Stimulated activated CD8-positive, alpha-beta memory T cell treated with anti-CD3 and anti-CD28 coated beads, Interleukin-2, amount 100 ng/mL, for 1 hour (primary cell): ENCODE results near the gene SLC14A1.
"Not testable (repeated sequence)": the region's sequence is repeated elsewhere in the genome, so short reads cannot be mapped to it uniquely, and the experiment has no call there.

ENCODE experiments used
- DNase-seq, 2 donors: peaks; one replicate each; pipeline ENCODE4 v3.0.0-alpha.2; 2020; ENCODE audit warnings: low read depth in 2 of 2

The SLC14A1 gene

GRCh38 chr18:45757005-45757404 is 33.0 kb downstream of the SLC14A1 start:
- no peak for DNase-seq

DNA sequence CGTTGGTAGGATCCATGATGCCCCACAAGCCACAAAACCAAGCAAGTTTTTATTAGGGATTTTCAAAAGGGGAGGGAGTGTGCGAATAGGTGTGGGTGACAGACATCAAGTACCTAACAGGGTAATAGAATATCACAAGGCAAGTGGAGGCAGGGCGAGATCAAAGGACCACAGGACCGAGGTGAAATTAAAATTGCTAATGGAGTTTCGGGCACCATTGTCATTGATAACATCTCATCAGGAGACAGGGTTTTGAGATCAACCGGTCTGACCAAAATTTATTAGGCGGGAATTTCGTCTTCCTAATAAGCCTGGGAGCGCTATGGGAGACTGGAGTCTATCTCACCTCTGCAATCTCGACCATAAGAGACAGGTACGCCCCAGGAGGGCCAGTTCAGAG is 33.7 kb downstream of the SLC14A1 start:
- not testable (repeated sequence) for DNase-seq

- no peak for DNase-seq
These were observed 36.6 kb downstream of the SLC14A1 start for GRCh38 chr18:45760462-45761036.

GRCh38 chr18:45761512-45762114 is 37.6 kb downstream of the SLC14A1 start:
- DNase-seq, result no peak

- DNase-seq, result no peak
These were observed 40.2 kb downstream of the SLC14A1 start for GRCh38 chr18:45764000-45764686.

DNA sequence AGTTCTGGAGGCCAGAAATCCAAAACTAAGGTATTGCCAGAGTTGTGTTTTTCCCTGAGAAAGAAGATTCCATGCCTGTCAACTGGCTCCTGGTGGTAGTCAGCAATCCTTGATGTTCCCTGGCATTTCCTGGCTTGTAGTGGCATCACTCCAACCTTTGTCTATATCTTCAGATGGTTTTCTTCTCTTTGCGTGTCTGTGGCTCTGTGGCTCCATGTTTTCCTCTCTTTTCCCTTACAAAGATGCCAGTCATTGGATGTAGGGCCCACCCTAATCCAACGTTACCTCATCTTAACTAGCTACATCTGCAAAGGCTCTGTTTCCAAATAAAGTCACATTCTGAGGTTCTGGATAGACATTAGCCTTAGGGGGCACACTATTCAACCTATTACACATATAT is 41.8 kb downstream of the SLC14A1 start:
- no peak for DNase-seq

DNA sequence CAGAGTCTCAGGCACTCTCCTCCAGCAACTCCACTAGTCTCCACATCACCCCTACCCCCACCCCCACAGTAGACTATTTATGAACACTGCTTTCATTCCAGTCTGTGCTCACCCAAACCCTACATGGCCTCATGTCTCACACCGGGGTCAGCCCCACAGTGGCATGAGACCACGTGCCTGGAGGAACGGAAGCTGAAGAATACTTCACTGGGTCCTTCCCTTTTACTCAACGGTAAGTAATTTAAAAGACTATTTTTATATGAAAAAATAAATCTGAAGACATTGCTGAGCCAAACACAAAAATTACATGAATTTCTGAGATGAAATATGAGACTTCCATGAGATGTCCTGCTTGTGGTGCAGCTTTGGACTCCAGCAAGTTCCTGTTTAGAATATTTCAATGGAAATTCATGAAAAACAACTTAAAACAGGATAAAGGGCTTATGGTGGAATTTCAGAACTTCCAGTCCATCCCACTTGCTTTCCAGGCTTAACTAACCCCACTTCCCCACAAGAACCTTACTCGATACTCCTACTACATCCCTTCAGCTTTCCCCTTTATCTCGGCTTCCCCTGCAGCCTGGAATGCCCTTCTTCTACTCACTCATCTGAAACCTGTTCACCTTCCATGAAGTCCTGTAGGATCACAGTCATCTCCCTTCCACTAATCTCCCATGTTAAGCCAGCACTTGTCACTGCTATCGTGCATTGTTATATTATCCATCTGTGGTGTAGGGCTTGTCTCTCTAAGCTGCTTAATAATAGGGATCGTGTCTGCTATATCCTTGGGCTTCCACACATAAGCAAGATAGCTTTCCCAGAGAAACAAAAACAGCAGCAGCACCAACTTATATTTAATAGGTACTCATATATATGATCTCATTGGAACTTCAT is 47.9 kb downstream of the SLC14A1 start:
- no peak for DNase-seq

- no peak for DNase-seq
These were observed 50.1 kb downstream of the SLC14A1 start for GRCh38 chr18:45774065-45774521.

- no peak for DNase-seq
These were observed 51.3 kb downstream of the SLC14A1 start for GRCh38 chr18:45775241-45775676.

DNA sequence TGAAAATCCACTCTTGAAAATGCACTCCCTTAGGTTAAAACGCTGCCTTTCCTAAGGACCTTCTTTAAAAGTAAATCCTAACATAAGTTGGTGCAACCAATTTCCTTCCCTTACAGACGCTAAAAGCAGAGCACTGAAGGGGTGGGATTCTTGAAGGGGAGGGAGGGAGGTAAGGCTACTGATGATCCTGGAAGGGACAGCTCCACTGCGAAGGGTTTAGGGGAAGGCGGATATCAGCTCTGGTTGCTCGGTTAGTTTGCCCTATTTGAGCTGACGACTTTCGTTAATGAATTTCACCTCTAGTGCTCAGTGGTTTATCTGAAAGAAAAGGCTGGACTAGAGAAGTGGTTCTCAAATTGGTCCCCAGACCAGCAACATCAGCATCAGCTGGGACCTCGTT is 51.8 kb downstream of the SLC14A1 start:
- no peak for DNase-seq

DNA sequence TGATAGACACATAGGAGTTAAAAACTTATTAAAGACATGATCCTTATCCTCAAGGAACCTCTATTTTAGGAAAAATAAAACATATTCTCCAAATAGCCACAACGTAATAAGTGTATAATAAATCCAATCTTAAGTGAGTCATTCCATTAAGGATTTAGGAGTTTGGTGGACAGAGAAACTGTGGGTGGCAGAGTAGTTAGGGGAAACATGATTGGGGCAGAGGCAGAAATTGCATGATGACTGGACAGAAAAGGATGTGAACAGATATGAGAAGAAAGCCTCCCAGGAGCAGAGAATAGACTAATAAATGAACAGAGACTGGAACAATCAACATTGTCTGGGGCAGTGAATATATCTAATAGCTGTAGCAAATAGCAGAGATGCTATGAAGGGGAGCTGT is 53.4 kb downstream of the SLC14A1 start:
- no peak for DNase-seq

- DNase-seq, result no peak
These were observed 56.6 kb downstream of the SLC14A1 start for GRCh38 chr18:45780568-45780967.

DNA sequence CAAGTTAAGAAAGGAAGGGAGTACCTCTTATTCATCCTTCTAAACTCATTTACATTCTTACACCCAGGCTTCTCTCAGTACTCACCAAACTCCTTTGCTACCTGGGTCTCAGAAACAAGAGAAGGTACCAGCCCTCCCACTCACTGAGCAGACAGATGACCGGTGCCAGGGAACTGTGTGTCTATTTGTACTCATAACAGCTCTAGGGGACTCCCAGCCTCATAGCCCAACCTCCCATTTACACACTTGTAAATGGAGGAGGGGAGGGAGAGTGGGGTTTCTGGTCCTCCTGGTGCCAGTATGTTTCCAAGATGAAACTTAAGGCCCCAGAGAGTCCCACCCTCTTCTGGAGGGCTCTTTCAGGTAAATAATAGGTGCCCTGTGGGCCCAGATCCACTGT is 58.7 kb downstream of the SLC14A1 start:
- no peak for DNase-seq

GRCh38 chr18:45783097-45784075 is 59.4 kb downstream of the SLC14A1 start:
- DNase-seq, result no peak

GRCh38 chr18:45785134-45785533 is 61.2 kb downstream of the SLC14A1 start:
- no peak for DNase-seq

DNA sequence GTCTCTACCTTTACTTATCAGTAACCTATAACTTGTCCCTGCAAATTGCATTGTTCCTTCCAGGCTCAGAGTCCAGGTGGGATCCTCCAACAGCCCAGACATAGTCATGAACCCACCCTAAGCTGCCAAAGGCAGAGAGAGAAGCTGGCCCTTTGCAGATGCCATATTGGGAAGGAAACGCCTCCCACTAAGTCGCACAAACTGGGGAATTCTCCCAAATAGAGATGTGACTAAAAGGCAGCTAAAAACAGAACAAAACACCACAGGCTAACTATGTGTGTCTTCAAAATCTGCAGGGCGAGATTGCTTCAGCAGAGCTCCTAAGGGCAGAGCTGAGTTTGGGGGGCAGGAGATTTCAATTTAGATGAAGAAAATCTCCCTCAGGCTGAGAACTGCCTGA is 63.0 kb downstream of the SLC14A1 start:
- no peak for DNase-seq

GRCh38 chr18:45787346-45787745 is 63.4 kb downstream of the SLC14A1 start:
- DNase-seq, result no peak

DNA sequence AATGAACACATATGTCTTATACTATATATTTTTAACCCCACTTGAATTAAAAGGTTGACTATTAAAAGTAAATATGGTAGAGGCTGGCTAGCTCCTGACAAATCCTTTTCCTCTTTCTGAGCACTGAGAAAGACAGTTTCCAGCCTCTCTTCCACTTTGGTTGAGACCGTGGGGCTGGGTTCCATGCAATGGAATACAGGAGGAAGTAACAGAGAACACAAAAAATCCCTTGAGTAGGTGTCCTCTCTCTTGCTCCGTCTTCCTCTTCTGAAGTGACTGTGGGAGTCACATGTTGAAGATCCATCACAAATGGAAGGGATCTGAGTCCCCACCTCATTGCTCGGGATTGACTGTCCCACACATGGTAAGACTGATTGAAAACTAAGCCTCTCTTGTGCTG is 64.9 kb downstream of the SLC14A1 start:
- no peak for DNase-seq

DNA sequence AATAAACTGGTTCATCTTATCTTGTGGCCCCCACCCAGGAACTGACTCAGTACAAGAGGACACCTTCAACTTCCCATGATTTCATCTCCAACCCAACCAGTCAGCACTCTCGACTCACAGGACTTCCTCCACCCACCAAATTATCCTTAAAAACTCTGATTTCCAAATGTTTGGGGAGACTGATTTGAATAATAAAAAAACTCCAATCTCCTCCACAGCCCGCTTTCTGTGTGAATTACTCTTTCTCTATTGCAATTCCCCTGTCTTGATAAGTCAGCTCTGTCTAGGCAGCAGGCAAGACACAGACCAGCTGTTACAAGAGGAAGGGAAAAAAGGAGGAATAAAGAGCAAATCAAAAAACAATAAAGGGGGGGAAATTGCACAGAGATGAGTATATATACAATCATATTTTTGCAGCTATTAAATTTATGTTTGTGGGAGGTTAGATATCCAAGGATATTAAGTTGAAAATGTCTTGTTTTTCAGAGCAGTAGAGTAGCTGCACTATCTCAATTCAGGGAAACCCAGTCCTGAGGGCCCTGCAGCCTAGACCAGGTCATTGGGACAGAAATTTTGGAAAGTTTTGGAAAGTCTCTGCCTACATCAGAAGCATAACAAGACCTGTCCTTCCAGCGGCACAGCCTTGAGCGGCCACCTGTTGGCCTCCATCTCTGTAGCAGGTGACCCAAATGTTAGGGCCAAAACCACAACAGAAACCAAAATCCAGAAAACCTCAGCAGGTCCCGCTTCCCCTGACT is 68.7 kb downstream of the SLC14A1 start:
- DNase-seq, result no peak

GRCh38 chr18:45793264-45793965 is 69.4 kb downstream of the SLC14A1 start:
- DNase-seq, result no peak
